ENCODE measurements around the gene PRKCA. TPM values are rescaled to one million over a fixed set of nuclear protein-coding genes. Genes with fewer than 3 reads are reported as not detected.

Gene PRKCA
- total RNA-seq, 3 donors from 2014 or later: 5.1 to 10.5 (median 6.6) TPM

DNA sequence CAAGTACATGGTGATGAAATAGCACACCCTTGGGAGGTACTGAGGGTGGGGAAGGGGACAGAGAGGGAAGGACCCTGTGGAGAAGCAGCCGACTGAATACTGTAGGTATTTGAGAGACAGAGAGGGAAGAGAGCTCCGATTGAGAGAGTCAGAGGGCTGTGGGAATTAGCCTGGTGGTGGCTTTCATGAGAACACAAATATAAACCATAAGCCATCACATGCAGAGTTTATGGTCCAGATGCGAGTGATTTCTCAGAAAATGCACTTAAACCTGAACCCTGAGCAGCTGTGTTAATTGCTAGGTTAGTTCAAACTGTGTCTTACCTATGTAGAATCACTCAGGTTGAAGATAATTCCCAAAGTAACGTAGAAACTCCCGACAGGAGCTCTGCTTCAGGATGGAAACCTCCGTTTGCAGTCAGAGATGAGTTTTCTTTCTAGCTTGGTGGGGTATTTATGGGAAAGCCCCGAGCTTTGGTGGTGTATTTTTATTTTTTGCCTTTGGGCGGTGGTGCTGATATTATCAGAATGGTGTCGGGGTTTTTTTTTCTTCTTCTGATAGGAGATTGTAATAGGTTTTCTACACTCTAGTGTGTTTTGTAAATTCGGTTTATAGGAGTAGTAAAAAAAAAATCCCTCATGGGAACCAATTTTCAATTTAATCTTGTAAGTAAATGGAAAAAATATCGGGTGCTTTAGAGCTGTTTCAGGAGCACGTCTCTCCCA, 347.6 kb downstream of the PRKCA start:
- Histone ChIP-seq H3K9me3 (no peaks in the 10 kb centered on the region), H3K4me1 (no peaks in the 10 kb centered on the region), H3K27ac (no peak overlapping the region), H3K36me3 (no peaks in the 10 kb centered on the region), H3K27me3 (no peaks in the 10 kb centered on the region), H3K4me3 (no peak overlapping the region)
- no peak for DNase-seq (ENCODE audit: low spot score in 2 of 2)
- no peak for TF ChIP-seq POLR2A (IDR thresholded peaks at IDR 0.05)
- TF ChIP-seq, protein P1, sequence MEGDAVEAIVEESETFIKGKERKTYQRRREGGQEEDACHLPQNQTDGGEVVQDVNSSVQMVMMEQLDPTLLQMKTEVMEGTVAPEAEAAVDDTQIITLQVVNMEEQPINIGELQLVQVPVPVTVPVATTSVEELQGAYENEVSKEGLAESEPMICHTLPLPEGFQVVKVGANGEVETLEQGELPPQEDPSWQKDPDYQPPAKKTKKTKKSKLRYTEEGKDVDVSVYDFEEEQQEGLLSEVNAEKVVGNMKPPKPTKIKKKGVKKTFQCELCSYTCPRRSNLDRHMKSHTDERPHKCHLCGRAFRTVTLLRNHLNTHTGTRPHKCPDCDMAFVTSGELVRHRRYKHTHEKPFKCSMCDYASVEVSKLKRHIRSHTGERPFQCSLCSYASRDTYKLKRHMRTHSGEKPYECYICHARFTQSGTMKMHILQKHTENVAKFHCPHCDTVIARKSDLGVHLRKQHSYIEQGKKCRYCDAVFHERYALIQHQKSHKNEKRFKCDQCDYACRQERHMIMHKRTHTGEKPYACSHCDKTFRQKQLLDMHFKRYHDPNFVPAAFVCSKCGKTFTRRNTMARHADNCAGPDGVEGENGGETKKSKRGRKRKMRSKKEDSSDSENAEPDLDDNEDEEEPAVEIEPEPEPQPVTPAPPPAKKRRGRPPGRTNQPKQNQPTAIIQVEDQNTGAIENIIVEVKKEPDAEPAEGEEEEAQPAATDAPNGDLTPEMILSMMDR (IDR thresholded peaks at IDR 0.05): no peak
- TF ChIP-seq POLR2AphosphoS5 (IDR thresholded peaks at IDR 0.05): no peak
- intact Hi-C loops (cut with DNase I; ENCODE audit: low total_unique reads): no loop called here

DNA sequence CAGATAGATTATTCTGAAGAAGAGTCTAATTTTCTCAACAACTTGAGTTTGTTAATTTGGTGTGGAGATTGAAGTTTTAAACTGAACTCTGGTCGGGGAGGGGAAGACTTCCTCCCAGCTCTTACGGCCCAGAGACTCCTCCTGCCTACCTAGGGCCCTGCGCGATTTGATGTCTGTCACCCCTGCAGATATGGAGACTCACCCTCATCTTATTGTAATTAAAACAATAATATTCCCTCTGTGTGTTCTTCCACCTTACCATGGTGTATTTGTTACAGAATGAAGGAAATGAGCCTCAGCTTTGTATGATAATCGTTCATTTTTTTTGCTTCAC, 348.1 kb downstream of the PRKCA start:
- Histone ChIP-seq H3K36me3 (no peaks in the 10 kb centered on the region), H3K4me3 (no peak overlapping the region), H3K9me3 (no peaks in the 10 kb centered on the region), H3K27me3 (no peaks in the 10 kb centered on the region), H3K27ac (no peak overlapping the region), H3K4me1 (no peaks in the 10 kb centered on the region)
- intact Hi-C loops (cut with DNase I; ENCODE audit: low total_unique reads): no loop called here
- TF ChIP-seq, protein P1 (IDR thresholded peaks at IDR 0.05): no peak
- TF ChIP-seq POLR2A (IDR thresholded peaks at IDR 0.05) (no peak), POLR2AphosphoS5 (IDR thresholded peaks at IDR 0.05) (no peak)
- no peak for DNase-seq (ENCODE audit: low spot score in 2 of 2)

DNA sequence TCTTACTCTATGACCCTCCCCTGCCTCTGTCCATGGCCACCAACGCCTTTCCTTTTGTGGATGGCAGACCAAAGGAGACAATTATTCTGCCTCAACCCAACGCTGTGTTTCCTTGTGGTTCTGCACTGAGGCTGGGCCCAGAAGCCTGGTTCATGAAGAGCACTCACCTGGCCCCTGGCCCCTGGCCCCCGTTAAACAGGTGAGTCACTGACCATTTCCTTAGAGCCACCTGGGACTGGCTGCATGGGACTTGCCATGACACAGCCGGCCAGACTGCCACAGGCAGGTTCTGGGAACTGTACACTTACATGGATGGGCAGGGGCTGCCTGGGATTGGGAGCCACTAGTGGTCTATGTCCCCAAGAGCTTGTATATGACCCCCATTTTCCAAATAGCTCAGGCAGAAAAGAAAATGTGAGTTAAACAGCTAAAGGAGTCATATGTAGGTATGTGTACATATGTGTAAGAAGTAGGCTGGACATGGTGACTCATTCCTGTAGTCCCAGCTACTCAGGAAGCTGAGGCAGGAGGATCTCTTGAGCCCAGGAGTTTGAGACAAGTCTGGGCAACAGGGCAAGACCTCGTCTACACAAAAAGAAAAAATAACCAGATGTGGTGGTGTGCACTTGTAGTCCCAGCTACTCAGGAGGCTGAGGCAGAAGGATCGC, 350.6 kb downstream of the PRKCA start:
- TF ChIP-seq POLR2AphosphoS5 (IDR thresholded peaks at IDR 0.05) (no peak), POLR2A (IDR thresholded peaks at IDR 0.05) (no peak)
- TF ChIP-seq, protein P1 (IDR thresholded peaks at IDR 0.05): no peak

DNA sequence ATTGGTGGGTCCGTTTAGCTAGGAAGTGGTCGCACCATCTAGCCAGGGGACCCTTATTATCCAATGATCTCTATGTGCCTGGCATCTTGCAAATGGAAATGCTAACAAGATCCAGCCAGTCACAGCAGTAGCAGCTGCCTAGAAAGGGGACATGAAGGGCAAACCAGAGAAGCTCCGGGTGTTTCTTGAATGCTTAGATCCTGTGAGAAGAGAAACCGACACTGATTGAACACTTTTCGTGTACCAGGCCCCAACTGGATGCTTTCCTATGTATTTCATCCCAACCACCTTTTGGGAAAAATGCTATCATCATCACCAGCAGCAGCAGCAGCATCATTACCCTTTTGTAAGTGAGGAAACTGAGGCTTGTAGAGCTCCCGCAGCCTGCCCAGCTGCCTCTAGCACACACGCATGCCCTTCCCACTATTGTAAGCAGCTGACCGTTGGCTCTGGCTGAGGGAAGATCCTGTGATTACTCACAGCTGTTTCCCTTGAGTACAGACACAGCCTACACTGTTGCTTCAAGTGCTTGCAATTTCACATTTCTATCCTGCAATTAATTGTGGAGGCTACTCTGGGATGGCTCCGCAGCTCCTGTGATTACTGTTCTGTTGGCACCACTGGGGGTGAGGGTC, 351.8 kb downstream of the PRKCA start:
- intact Hi-C loops (cut with DNase I; ENCODE audit: low total_unique reads): no loop called here
- no peaks in the 10 kb centered on the region for H3K27me3 ChIP-seq
- H3K4me3 ChIP-seq: no peak overlapping the region
- no peak overlapping the region for H3K27ac ChIP-seq
- TF ChIP-seq POLR2A (IDR thresholded peaks at IDR 0.05): no peak
- TF ChIP-seq, protein P1 (IDR thresholded peaks at IDR 0.05): no peak
- TF ChIP-seq POLR2AphosphoS5 (IDR thresholded peaks at IDR 0.05): no peak
- no peak for DNase-seq (ENCODE audit: low spot score in 2 of 2)
- no peaks in the 10 kb centered on the region for H3K36me3 ChIP-seq
- no peaks in the 10 kb centered on the region for H3K9me3 ChIP-seq
- no peaks in the 10 kb centered on the region for H3K4me1 ChIP-seq

More for the DNA sequence above, 350.6 kb downstream of the PRKCA start:
- intact Hi-C loops (cut with DNase I; ENCODE audit: low total_unique reads): no loop called here
- H3K4me3 ChIP-seq: no peak overlapping the region
- H3K27ac ChIP-seq: no peak overlapping the region
- DNase-seq (ENCODE audit: low spot score in 2 of 2): no peak
- no peaks in the 10 kb centered on the region for H3K27me3 ChIP-seq
- H3K36me3 ChIP-seq: no peaks in the 10 kb centered on the region
- H3K4me1 ChIP-seq: no peaks in the 10 kb centered on the region
- H3K9me3 ChIP-seq: no peaks in the 10 kb centered on the region

DNA sequence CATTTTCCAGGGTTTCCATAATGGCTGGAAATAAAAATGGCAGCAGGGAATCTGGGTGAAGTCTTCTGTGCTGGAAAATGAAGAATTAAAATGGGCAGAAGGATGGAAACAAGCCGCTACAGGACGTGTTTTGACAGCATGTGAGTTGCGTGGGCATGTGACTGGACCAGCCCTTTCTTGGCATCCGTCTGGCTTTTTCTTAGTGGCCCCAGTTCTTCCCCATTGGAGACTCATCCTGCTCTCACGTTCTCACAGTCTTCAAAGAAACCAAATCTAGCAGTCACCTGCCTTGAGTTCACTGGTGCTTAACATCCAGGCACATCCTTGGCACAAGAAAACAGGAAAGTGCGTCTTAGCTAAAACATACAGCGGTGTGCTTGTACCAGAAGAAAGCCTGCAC, 352.4 kb downstream of the PRKCA start:
- TF ChIP-seq POLR2AphosphoS5 (IDR thresholded peaks at IDR 0.05) (no peak), POLR2A (IDR thresholded peaks at IDR 0.05) (no peak)
- TF ChIP-seq, protein P1 (IDR thresholded peaks at IDR 0.05): no peak
- no peak overlapping the region for H3K27ac ChIP-seq

More for the DNA sequence above, 352.4 kb downstream of the PRKCA start:
- H3K4me1 ChIP-seq: no peaks in the 10 kb centered on the region
- H3K27me3 ChIP-seq: no peaks in the 10 kb centered on the region
- no peaks in the 10 kb centered on the region for H3K36me3 ChIP-seq
- no peak for DNase-seq (ENCODE audit: low spot score in 2 of 2)
- H3K9me3 ChIP-seq: no peaks in the 10 kb centered on the region
- intact Hi-C loops (cut with DNase I; ENCODE audit: low total_unique reads): no loop called here
- no peak overlapping the region for H3K4me3 ChIP-seq
